ENCODE results near the gene ATP6V0E1. TPM values are rescaled to one million over a fixed set of nuclear protein-coding genes. Genes with fewer than 3 reads are reported as not detected.

Gene ATP6V0E1
- total RNA-seq, 1 donor, result 61.7 TPM

Other genes starting within 250 kb of the ATP6V0E1 start
- 3,538 TPM for gene DUSP1, start 212.6 kb upstream of the ATP6V0E1 start, total RNA-seq
- gene ERGIC1, start 149.5 kb upstream of the ATP6V0E1 start, total RNA-seq, result 63.6 TPM
- 13.4 TPM for gene RPL26L1, start 24.3 kb upstream of the ATP6V0E1 start, total RNA-seq
- 161 TPM for gene CREBRF, start 72.6 kb downstream of the ATP6V0E1 start, total RNA-seq
- gene BNIP1, start 160.8 kb downstream of the ATP6V0E1 start, total RNA-seq, result 24.2 TPM

Measured in mononuclear cell (primary cell).